Fibroblast of mammary gland (primary cell): ENCODE results near the gene APP.

Experiments used
- DNase-seq: peaks from one replicate; pipeline ENCODE4 v3.0.0-alpha.2; 2010; ENCODE audit warnings: low read depth
- H3K4me3 ChIP-seq: 2 replicates; pipeline ENCODE4 v1.5.1; 2011; ENCODE audit warnings: low read depth, mild to moderate bottlenecking, low read length, moderate library complexity; ENCODE audit not compliant: control insufficient read depth
- TF ChIP-seq, protein P1 (sequence below): conservative IDR thresholded peaks from 2 replicates; pipeline ENCODE4 v1.5.1; 2011; ENCODE audit warnings: low read depth, low read length, inconsistent platforms; ENCODE audit not compliant: control insufficient read depth, insufficient read depth

Gene APP

DNA sequence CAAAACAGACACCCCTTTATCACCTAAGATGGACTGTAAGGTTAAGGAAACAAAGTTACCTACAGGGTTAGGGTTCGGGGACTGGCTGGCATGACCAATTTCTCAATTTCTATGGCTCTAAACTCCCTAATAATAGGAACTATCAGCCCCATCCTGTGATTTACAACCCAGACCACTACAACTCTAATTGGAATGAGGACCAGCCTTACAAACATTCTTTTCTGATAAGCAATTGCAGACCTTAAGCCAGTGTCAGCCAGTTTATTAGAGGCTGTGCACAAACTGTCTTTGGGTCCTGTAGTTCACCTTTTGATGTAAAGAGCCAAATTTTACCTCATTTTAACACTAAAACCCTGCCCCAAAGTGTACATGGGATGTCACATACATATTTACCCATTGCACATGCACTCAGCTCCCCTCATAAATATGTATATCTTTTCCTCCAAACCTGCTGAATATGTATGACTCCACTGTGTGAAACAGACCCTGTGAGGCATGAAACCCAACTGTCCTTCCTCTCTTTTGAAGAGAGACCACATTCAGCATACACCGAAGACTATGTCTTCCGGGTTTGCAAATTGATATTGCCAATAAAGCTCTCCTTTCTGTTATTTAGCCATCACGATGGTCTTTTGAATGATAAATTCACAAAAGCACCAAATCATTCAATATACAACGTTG lies 7.3 kb upstream of the APP start:
- no peak overlapping the region for H3K4me3 ChIP-seq
- TF ChIP-seq, protein P1, sequence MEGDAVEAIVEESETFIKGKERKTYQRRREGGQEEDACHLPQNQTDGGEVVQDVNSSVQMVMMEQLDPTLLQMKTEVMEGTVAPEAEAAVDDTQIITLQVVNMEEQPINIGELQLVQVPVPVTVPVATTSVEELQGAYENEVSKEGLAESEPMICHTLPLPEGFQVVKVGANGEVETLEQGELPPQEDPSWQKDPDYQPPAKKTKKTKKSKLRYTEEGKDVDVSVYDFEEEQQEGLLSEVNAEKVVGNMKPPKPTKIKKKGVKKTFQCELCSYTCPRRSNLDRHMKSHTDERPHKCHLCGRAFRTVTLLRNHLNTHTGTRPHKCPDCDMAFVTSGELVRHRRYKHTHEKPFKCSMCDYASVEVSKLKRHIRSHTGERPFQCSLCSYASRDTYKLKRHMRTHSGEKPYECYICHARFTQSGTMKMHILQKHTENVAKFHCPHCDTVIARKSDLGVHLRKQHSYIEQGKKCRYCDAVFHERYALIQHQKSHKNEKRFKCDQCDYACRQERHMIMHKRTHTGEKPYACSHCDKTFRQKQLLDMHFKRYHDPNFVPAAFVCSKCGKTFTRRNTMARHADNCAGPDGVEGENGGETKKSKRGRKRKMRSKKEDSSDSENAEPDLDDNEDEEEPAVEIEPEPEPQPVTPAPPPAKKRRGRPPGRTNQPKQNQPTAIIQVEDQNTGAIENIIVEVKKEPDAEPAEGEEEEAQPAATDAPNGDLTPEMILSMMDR = no peak
- no peak for DNase-seq

- TF ChIP-seq, protein P1 = no peak
- no peak for DNase-seq
- no peak overlapping the region for H3K4me3 ChIP-seq
Measured at GRCh38 chr21:26177187-26177586, 6.6 kb upstream of the APP start.

- DNase-seq = no peak
- H3K4me3 ChIP-seq = peak overlapping the region; percentile 41
- TF ChIP-seq, protein P1 = no peak
Measured at GRCh38 chr21:26171258-26172100, 909 bp upstream of the APP start.

- TF ChIP-seq, protein P1 = no peak
- DNase-seq = peak; percentile 68
- peak overlapping the region; percentile 87 for H3K4me3 ChIP-seq
Measured at GRCh38 chr21:26169611-26170470, 729 bp downstream of the APP start.

DNA sequence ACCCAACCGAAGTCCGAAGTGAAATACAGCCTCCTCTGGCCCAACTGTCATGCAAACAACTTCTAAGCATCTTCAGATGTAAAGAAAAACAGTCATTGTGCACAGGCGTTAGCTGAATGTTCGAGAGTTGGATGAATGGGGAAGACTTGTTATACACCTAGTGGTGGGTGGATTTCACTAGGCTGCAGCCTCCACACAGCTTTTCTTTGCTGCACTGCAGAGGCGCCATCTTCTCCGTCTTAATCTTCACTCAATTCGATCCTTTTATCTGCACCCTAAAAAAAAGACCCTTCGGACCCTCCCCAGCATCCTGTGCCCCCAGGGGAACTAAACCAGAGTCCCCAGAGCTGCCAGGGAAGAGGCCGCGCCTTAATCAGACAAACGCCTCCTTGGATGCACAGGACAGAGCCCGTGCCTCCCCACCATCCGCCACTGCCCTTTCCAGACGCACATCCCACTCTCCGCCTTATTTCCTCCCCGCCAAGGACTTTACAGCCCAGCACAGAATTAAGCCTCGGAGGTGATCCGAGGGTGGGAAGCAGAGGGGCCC lies 1.4 kb downstream of the APP start:
- peak overlapping the region; percentile 87 for H3K4me3 ChIP-seq
- TF ChIP-seq, protein P1 = peak; percentile 51
- DNase-seq = peak; percentile 73

GRCh38 chr21:26168371-26168770 lies 2.2 kb downstream of the APP start:
- H3K4me3 ChIP-seq = no peak overlapping the region
- TF ChIP-seq, protein P1 = no peak
- no peak for DNase-seq
